ENCODE data around the gene DOCK9.

- TF ChIP-seq, protein P1, sequence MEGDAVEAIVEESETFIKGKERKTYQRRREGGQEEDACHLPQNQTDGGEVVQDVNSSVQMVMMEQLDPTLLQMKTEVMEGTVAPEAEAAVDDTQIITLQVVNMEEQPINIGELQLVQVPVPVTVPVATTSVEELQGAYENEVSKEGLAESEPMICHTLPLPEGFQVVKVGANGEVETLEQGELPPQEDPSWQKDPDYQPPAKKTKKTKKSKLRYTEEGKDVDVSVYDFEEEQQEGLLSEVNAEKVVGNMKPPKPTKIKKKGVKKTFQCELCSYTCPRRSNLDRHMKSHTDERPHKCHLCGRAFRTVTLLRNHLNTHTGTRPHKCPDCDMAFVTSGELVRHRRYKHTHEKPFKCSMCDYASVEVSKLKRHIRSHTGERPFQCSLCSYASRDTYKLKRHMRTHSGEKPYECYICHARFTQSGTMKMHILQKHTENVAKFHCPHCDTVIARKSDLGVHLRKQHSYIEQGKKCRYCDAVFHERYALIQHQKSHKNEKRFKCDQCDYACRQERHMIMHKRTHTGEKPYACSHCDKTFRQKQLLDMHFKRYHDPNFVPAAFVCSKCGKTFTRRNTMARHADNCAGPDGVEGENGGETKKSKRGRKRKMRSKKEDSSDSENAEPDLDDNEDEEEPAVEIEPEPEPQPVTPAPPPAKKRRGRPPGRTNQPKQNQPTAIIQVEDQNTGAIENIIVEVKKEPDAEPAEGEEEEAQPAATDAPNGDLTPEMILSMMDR (IDR thresholded peaks at IDR 0.05), result no peak
- no peak for TF ChIP-seq EZH2 (IDR thresholded peaks at IDR 0.05; ENCODE audit: borderline replicate concordance, insufficient read depth, low read depth, low read length, poor library complexity, severe bottlenecking)
Measured at GRCh38 chr13:98782654-98783053, 195.2 kb downstream of the DOCK9 start.
